PC-3 (cell line): ENCODE results near the gene CAND2. TPM values are rescaled to one million over a fixed set of nuclear protein-coding genes. Genes with fewer than 3 reads are reported as not detected.
A peak's percentile ranks its signal among the peaks of the same experiment; 100 is the strongest.

Experiments
- ATAC-seq: fragments of 200-7000 bp; cut with Tn5 transposase; 2 replicates; pipeline ENCODE4 v1.9.1; 2020; ENCODE audit warnings: mild to moderate bottlenecking, moderate library complexity
- BruUV-seq: library from RNA; stranded (reverse); fragments of 400-500 nt; replicated peaks from 2 replicates; lab custom pipeline; 2021; lab: Mats Ljungman, UMichigan
- CTCF ChIA-PET: fragments of 300-600 bp; sonication (Branson Sonifier 250); formaldehyde crosslinking; loops from one replicate; lab custom pipeline; 2022; ENCODE audit warnings: antibody characterized with exemption; lab: Charles Lee
- POLR2A ChIA-PET: fragments of 300-600 bp; sonication (Branson Sonifier 250); formaldehyde crosslinking; loops from one replicate; lab custom pipeline; 2022; ENCODE audit warnings: antibody characterized with exemption; ENCODE audit not compliant: unreplicated experiment; lab: Charles Lee
- DNase-seq: peaks from one replicate; pipeline ENCODE4 v3.0.0-alpha.2; 2015
- H2AFZ ChIP-seq: fragments of 300-600 bp; sonication (generic); 2 replicates; pipeline ENCODE4 v1.6.0; 2016; ENCODE audit warnings: antibody characterized with exemption, low read length
- H3F3A ChIP-seq: fragments of 300-600 bp; sonication (generic); one replicate; pipeline ENCODE4 v1.6.0; 2017; ENCODE audit warnings: antibody characterized with exemption, low read length, control low read depth, mild to moderate bottlenecking; ENCODE audit not compliant: unreplicated experiment
- H3K27ac ChIP-seq: fragments of 300-600 bp; sonication (generic); 2 replicates; pipeline ENCODE4 v1.5.1; 2016; ENCODE audit warnings: mild to moderate bottlenecking, low read length
- H3K27me3 ChIP-seq: fragments of 300-600 bp; sonication (generic); 2 replicates; pipeline ENCODE4 v1.6.1; 2016; ENCODE audit warnings: low read length, mixed read lengths
- H3K36me3 ChIP-seq: fragments of 300-600 bp; sonication (generic); 2 replicates; pipeline ENCODE4 v1.6.1; 2016; ENCODE audit warnings: low read depth, mixed run types, low read length, mixed read lengths
- H3K4me1 ChIP-seq: fragments of 300-600 bp; sonication (generic); 2 replicates; pipeline ENCODE4 v1.5.1; 2016; ENCODE audit warnings: low read length; ENCODE audit not compliant: insufficient read depth
- H3K4me2 ChIP-seq: fragments of 300-600 bp; sonication (generic); 2 replicates; pipeline ENCODE4 v1.6.0; 2016; ENCODE audit warnings: low read length
- H3K4me3 ChIP-seq: fragments of 300-600 bp; sonication (generic); 2 replicates; pipeline ENCODE4 v1.5.1; 2016; ENCODE audit warnings: mild to moderate bottlenecking, low read length, mixed read lengths
- H3K79me2 ChIP-seq: fragments of 300-600 bp; sonication (generic); 2 replicates; pipeline ENCODE4 v1.6.1; 2017; ENCODE audit warnings: low read length, mixed read lengths
- H3K9ac ChIP-seq: fragments of 300-600 bp; sonication (generic); 2 replicates; pipeline ENCODE4 v1.6.0; 2016; ENCODE audit warnings: mild to moderate bottlenecking, low read length
- H3K9me2 ChIP-seq: fragments of 300-600 bp; sonication (generic); replicated peaks from 2 replicates; pipeline ENCODE4 v1.6.1; 2016; ENCODE audit warnings: mixed run types, low read length, mixed read lengths
- H3K9me3 ChIP-seq: fragments of 300-600 bp; sonication (generic); 2 replicates; pipeline ENCODE4 v1.6.1; 2016; ENCODE audit warnings: low read length, mixed read lengths
- H4K20me1 ChIP-seq: fragments of 300-600 bp; sonication (generic); 2 replicates; pipeline ENCODE4 v1.6.1; 2016; ENCODE audit warnings: low read length, mixed read lengths
- EZH2 ChIP-seq: fragments of 300-600 bp; sonication (generic); IDR thresholded peaks from one replicate; pipeline ENCODE4 v1.6.1; 2017; ENCODE audit warnings: antibody characterized with exemption, mild to moderate bottlenecking, low read length; ENCODE audit not compliant: unreplicated experiment
- EZH2phosphoT487 ChIP-seq: fragments of 300-600 bp; sonication (generic); IDR thresholded peaks from 2 replicates; pipeline ENCODE4 v1.6.1; 2018; ENCODE audit warnings: mild to moderate bottlenecking, antibody characterized with exemption, low read length, borderline replicate concordance
- intact Hi-C: fragments of 100-400 bp; cut with micrococcal nuclease; formaldehyde crosslinking; loops from 2 replicates; pipeline ENCODE4 v1.9.0; 2023
- total RNA-seq: library from RNA; depleted of rRNA; stranded (reverse); fragments of >200 nt; gene quantifications from 2 replicates; pipeline ENCODE4 v1.2.3, GENCODE V29; 2014
- TF ChIP-seq, protein P1 (sequence below): fragments of 300-600 bp; sonication (generic); conservative IDR thresholded peaks from 2 replicates; pipeline ENCODE4 v1.5.1; 2017; ENCODE audit warnings: antibody characterized with exemption, low read depth, mild to moderate bottlenecking, low read length

The CAND2 gene
- total RNA-seq, 1 experiment from 2014 or later: 4.8 TPM

DNA sequence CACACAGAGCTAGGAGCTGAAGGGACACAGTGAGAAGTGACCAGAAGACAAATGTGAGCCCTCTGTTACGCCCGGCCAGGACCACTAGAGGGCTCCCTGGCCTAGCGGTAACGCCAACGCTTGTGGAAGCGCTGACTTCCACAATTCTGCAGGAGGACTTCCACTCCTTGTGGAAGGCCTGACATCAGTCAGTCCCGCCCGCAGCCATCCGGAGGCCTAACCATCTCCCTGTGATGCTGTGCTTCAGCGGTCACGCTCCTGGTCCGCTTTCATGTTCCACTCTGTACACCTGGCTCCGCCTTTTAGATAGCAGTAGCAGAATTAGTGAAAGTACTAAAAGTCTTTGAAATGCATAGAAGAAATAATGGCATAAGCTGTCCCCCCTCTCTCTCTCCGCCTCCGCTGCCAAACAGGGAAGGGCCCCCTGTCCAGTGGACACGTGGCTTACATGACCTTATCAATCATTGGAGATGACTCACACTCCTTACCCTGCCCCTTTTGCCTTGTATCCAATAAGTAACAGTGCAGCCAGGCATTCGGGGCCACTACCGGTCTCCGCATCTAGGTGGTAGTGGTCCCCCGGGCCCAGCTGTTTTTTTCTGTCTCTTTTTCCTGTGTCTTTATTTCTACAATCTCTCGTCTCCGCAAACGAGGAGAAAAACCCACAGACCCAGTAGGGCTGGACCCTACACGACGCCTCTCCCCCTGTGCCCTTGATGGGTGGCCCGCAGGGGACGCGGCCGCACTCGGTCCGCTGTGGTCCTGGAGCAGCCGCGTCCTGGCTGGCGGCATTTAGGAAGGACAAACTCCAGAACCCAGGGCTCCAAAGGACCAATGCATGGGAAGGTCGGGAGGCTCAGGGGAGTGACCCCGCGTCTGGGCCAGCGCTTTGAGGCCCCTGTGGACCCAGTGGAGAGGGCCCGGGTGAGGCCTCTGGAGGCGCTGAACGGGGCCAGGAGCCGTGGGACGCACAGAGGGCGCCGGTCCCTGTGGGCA lies 71.9 kb downstream of the CAND2 start:
- no peaks in the 10 kb centered on the region for H4K20me1 ChIP-seq
- TF ChIP-seq EZH2: no peak
- TF ChIP-seq, protein P1, sequence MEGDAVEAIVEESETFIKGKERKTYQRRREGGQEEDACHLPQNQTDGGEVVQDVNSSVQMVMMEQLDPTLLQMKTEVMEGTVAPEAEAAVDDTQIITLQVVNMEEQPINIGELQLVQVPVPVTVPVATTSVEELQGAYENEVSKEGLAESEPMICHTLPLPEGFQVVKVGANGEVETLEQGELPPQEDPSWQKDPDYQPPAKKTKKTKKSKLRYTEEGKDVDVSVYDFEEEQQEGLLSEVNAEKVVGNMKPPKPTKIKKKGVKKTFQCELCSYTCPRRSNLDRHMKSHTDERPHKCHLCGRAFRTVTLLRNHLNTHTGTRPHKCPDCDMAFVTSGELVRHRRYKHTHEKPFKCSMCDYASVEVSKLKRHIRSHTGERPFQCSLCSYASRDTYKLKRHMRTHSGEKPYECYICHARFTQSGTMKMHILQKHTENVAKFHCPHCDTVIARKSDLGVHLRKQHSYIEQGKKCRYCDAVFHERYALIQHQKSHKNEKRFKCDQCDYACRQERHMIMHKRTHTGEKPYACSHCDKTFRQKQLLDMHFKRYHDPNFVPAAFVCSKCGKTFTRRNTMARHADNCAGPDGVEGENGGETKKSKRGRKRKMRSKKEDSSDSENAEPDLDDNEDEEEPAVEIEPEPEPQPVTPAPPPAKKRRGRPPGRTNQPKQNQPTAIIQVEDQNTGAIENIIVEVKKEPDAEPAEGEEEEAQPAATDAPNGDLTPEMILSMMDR: peak; percentile 82
- ChIA-PET POLR2A (no interaction called here), CTCF (interaction anchor here (0.6 to 1.3 kb wide), 6 partner anchors 12 to 1534 kb away, joined by 3 to 11 read pairs (median 7); partner anchors contain the start of genes RPL32 and SLC6A6)
- H3K79me2 ChIP-seq: no peaks in the 10 kb centered on the region
- H3K27ac ChIP-seq: no peak overlapping the region
- no peaks in the 10 kb centered on the region for H3K9me2 ChIP-seq
- no peak overlapping the region for H2AFZ ChIP-seq
- ATAC-seq: peak; percentile 99
- H3K9ac ChIP-seq: no peak overlapping the region
- H3K4me2 ChIP-seq: no peak overlapping the region
- H3K4me3 ChIP-seq: no peak overlapping the region
- H3K27me3 ChIP-seq: no peaks in the 10 kb centered on the region
- peaks cover 15% of the 10 kb centered on the region for H3K9me3 ChIP-seq
- intact Hi-C loops: loop anchor here (1.0 kb wide), 2 partner anchors 24 to 126 kb away; no protein-coding TSS in a partner anchor
- H3K4me1 ChIP-seq: no peaks in the 10 kb centered on the region
- BruUV-seq: no TSS peak
- H3K36me3 ChIP-seq: no peaks in the 10 kb centered on the region; the same call in 1 of the 2 replicates
- H3F3A ChIP-seq: no peaks in the 10 kb centered on the region
- DNase-seq: peak; percentile 93

DNA sequence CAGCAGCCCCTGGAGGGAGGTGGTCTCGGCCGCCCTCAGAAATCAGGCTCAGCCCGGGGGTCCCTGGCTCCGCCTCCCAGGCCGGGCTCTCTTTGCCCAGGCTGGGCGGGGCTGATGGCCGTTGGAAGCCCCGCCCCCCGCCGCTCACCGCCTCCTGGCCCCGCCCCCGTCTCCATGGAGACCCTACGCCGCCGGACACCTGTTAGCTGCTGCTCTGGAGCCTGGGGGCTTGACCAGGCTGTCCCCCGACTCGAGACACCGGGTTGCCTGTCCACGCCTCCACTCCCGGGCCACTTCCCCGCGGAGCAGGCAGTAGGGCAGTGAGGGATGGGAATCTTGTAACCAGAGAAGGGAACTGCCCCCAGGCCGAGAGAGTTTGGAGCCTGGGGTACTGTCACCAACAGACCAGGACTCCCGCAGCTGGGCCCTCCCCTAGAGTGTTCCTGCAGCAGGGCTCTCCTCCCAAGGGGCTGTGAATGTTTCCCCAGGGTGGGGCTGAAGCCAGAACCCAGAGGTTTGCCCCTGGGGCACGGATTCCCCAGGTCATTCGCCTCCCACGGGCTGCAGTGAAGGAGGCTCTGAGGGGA lies 72.6 kb downstream of the CAND2 start:
- Histone ChIP-seq H3K79me2 (no peaks in the 10 kb centered on the region), H3K4me3 (no peak overlapping the region), H3K27me3 (no peaks in the 10 kb centered on the region), H3K36me3 (no peaks in the 10 kb centered on the region; the same call in 1 of the 2 replicates), H3K9ac (no peak overlapping the region), H4K20me1 (no peaks in the 10 kb centered on the region), H3K4me1 (no peaks in the 10 kb centered on the region), H3F3A (no peaks in the 10 kb centered on the region), H3K4me2 (no peak overlapping the region), H2AFZ (no peak overlapping the region), H3K9me2 (no peaks in the 10 kb centered on the region), H3K9me3 (peaks cover 14% of the 10 kb centered on the region), H3K27ac (no peak overlapping the region)
- POLR2A ChIA-PET: no interaction called here
- no TSS peak for BruUV-seq
- intact Hi-C loops: no loop called here
- TF ChIP-seq EZH2: no peak
- ATAC-seq (no peak), DNase-seq (no peak)
- CTCF ChIA-PET: interaction anchor here (0.6 kb wide), 1 partner anchor 20 kb away, joined by 4 read pairs; no protein-coding TSS in a partner anchor

GRCh38 chr3:12870942-12871341 lies 74.5 kb downstream of the CAND2 start:
- DNase-seq: no peak
- Histone ChIP-seq H3F3A (no peaks in the 10 kb centered on the region), H3K9ac (no peak overlapping the region), H3K4me2 (no peak overlapping the region), H3K9me2 (no peaks in the 10 kb centered on the region), H3K4me1 (no peaks in the 10 kb centered on the region), H3K27me3 (no peaks in the 10 kb centered on the region), H4K20me1 (no peaks in the 10 kb centered on the region), H3K27ac (no peak overlapping the region), H3K9me3 (no peaks in the 10 kb centered on the region), H3K4me3 (no peak overlapping the region), H2AFZ (no peak overlapping the region), H3K36me3 (no peaks in the 10 kb centered on the region; the same call in 1 of the 2 replicates), H3K79me2 (no peaks in the 10 kb centered on the region)
- TF ChIP-seq EZH2phosphoT487: no peak
- TF ChIP-seq, protein P1: no peak
- no peak for TF ChIP-seq EZH2
- BruUV-seq: no TSS peak
- no peak for ATAC-seq
- POLR2A ChIA-PET: no interaction called here
- intact Hi-C loops: no loop called here
- CTCF ChIA-PET: no interaction called here
